NCI-H128 (cell line): ENCODE data around the gene PTPRT.

Experiments used
- DNase-seq: peaks from one replicate; lab custom pipeline; 2025; ENCODE audit not compliant: unreplicated experiment; lab: John Stamatoyannopoulos, UW

The PTPRT gene

GRCh38 chr20:42419814-42420532, 769.7 kb downstream of the PTPRT start:
- DNase-seq: no peak

- no peak for DNase-seq
Observed at GRCh38 chr20:42406826-42407225, 782.9 kb downstream of the PTPRT start.

- DNase-seq: no peak
Observed at GRCh38 chr20:42402455-42402854, 787.3 kb downstream of the PTPRT start.

GRCh38 chr20:42401613-42402012, 788.1 kb downstream of the PTPRT start:
- DNase-seq: no peak

GRCh38 chr20:42399802-42400201, 789.9 kb downstream of the PTPRT start:
- no peak for DNase-seq

- DNase-seq: no peak
Observed at GRCh38 chr20:42392442-42392841, 797.3 kb downstream of the PTPRT start.

- no peak for DNase-seq
Observed at GRCh38 chr20:42391807-42392206, 797.9 kb downstream of the PTPRT start.

GRCh38 chr20:42380287-42380686, 809.4 kb downstream of the PTPRT start:
- no peak for DNase-seq

- DNase-seq: no peak
Observed at GRCh38 chr20:42379385-42379784, 810.3 kb downstream of the PTPRT start.

GRCh38 chr20:42378826-42379225, 810.9 kb downstream of the PTPRT start:
- no peak for DNase-seq

- DNase-seq: no peak
Observed at GRCh38 chr20:42376131-42376530, 813.6 kb downstream of the PTPRT start.

- DNase-seq: no peak
Observed at GRCh38 chr20:42373049-42373448, 816.7 kb downstream of the PTPRT start.

GRCh38 chr20:42370075-42370474, 819.6 kb downstream of the PTPRT start:
- DNase-seq: no peak

- no peak for DNase-seq
Observed at GRCh38 chr20:42368910-42369309, 820.8 kb downstream of the PTPRT start.

GRCh38 chr20:42366626-42367025, 823.1 kb downstream of the PTPRT start:
- no peak for DNase-seq

GRCh38 chr20:42364446-42364845, 825.3 kb downstream of the PTPRT start:
- DNase-seq: no peak

GRCh38 chr20:42361402-42361970, 828.2 kb downstream of the PTPRT start:
- DNase-seq: no peak

GRCh38 chr20:42360621-42361020, 829.1 kb downstream of the PTPRT start:
- no peak for DNase-seq

GRCh38 chr20:42359617-42360016, 830.1 kb downstream of the PTPRT start:
- no peak for DNase-seq

GRCh38 chr20:42352096-42352495, 837.6 kb downstream of the PTPRT start:
- no peak for DNase-seq

GRCh38 chr20:42350521-42350920, 839.2 kb downstream of the PTPRT start:
- no peak for DNase-seq

- no peak for DNase-seq
Observed at GRCh38 chr20:42346189-42347170, 843.2 kb downstream of the PTPRT start.
